Measurements from ENCODE around the gene FRMD4A. TPM values are rescaled to one million over a fixed set of nuclear protein-coding genes. Genes with fewer than 3 reads are reported as not detected.

FRMD4A gene
- total RNA-seq, 2 experiments from 2014 or later: 3.1 to 3.7 TPM

- Histone ChIP-seq H3K4me1 (ENCODE audit: insufficient read depth, low read length) (peaks cover 18% of the 10 kb centered on the region), H3K9me3 (ENCODE audit: control insufficient read depth in 1 of 2, insufficient read depth in 1 of 2, low read length in 2 of 2) (peaks cover 0 to 17% of the 10 kb centered on the region in 2 experiments), H3K27ac (ENCODE audit: low read depth in 1 of 2, low read length in 2 of 2) (no peak overlapping the region), H3K4me3 (ENCODE audit: low read length) (no peak overlapping the region), H3K27me3 (ENCODE audit: control insufficient read depth in 1 of 2, insufficient read depth in 2 of 2, low read length in 2 of 2) (peaks cover 0 to 2% of the 10 kb centered on the region in 2 experiments), H3K36me3 (ENCODE audit: insufficient read depth, low read length) (no peaks in the 10 kb centered on the region)
- DNase-seq: no peak
- Mint-ChIP-seq H3K9me3 (peaks cover 4% of the 10 kb centered on the region), H3K4me3 (no peak overlapping the region), H3K27ac (no peak overlapping the region), H3K36me3 (ENCODE audit: low read depth) (peaks cover 3% of the 10 kb centered on the region), H3K27me3 (peaks cover 5% of the 10 kb centered on the region), H3K4me1 (ENCODE audit: low read depth) (peaks cover 18% of the 10 kb centered on the region)
- TF ChIP-seq CTCF (IDR thresholded peaks at IDR 0.05): no peak
- ChIA-PET CTCF (no interaction called here), POLR2A (interaction anchor here (1.6 kb wide), 1 partner anchor 35 kb away, joined by 3 read pairs; no protein-coding TSS in a partner anchor)
- intact Hi-C loops (cut with DNase I, micrococcal nuclease): no loop called here
- ATAC-seq (ENCODE audit: poor library complexity): no peak
These were observed 508.2 kb downstream of the FRMD4A start for GRCh38 chr10:13822490-13822889.

- H3K9me3 ChIP-seq (ENCODE audit: control insufficient read depth in 1 of 2, insufficient read depth in 1 of 2, low read length in 2 of 2): peaks cover 0 to 20% of the 10 kb centered on the region in 2 experiments
- peaks cover 18% of the 10 kb centered on the region for H3K4me1 ChIP-seq (ENCODE audit: insufficient read depth, low read length)
- H3K4me1 Mint-ChIP-seq (ENCODE audit: low read depth): peaks cover 18% of the 10 kb centered on the region
- intact Hi-C loops (cut with DNase I, micrococcal nuclease): no loop called here
- H3K36me3 Mint-ChIP-seq (ENCODE audit: low read depth): peaks cover 3% of the 10 kb centered on the region
- TF ChIP-seq CTCF (IDR thresholded peaks at IDR 0.05): no peak
- no peak overlapping the region for H3K4me3 Mint-ChIP-seq
- no peak for ATAC-seq (ENCODE audit: poor library complexity)
- no peak for DNase-seq
- no peak overlapping the region for H3K4me3 ChIP-seq (ENCODE audit: low read length)
- peaks cover 7% of the 10 kb centered on the region for H3K9me3 Mint-ChIP-seq
- ChIA-PET CTCF (no interaction called here), POLR2A (no interaction called here)
- no peaks in the 10 kb centered on the region for H3K36me3 ChIP-seq (ENCODE audit: insufficient read depth, low read length)
- peaks cover 0 to 2% of the 10 kb centered on the region in 2 experiments for H3K27me3 ChIP-seq (ENCODE audit: control insufficient read depth in 1 of 2, insufficient read depth in 2 of 2, low read length in 2 of 2)
- H3K27me3 Mint-ChIP-seq: peaks cover 5% of the 10 kb centered on the region
- no peak overlapping the region for H3K27ac Mint-ChIP-seq
- no peak overlapping the region for H3K27ac ChIP-seq (ENCODE audit: low read depth in 1 of 2, low read length in 2 of 2)
These were observed 509.8 kb downstream of the FRMD4A start for GRCh38 chr10:13820964-13821337.

GRCh38 chr10:13820119-13820963 lies 510.4 kb downstream of the FRMD4A start:
- Mint-ChIP-seq H3K4me3 (no peak overlapping the region), H3K36me3 (ENCODE audit: low read depth) (peaks cover 3% of the 10 kb centered on the region), H3K9me3 (peaks cover 7% of the 10 kb centered on the region), H3K27ac (peak overlapping the region; percentile 39), H3K4me1 (ENCODE audit: low read depth) (peaks cover 18% of the 10 kb centered on the region), H3K27me3 (peaks cover 5% of the 10 kb centered on the region)
- peaks cover 18% of the 10 kb centered on the region for H3K4me1 ChIP-seq (ENCODE audit: insufficient read depth, low read length)
- no peak for TF ChIP-seq CTCF (IDR thresholded peaks at IDR 0.05)
- DNase-seq (peak in 3 of 14 experiments; percentile 18 to 25 (median 19)), ATAC-seq (ENCODE audit: poor library complexity) (peak; percentile 61)
- CTCF ChIA-PET: interaction anchor here (0.6 kb wide), 1 partner anchor 1617 kb away, joined by 3 read pairs; no protein-coding TSS in a partner anchor
- POLR2A ChIA-PET: no interaction called here
- no peaks in the 10 kb centered on the region for H3K36me3 ChIP-seq (ENCODE audit: insufficient read depth, low read length)
- no peak overlapping the region for H3K4me3 ChIP-seq (ENCODE audit: low read length)
- peaks cover 0 to 2% of the 10 kb centered on the region in 2 experiments for H3K27me3 ChIP-seq (ENCODE audit: control insufficient read depth in 1 of 2, insufficient read depth in 2 of 2, low read length in 2 of 2)
- H3K9me3 ChIP-seq (ENCODE audit: control insufficient read depth in 1 of 2, insufficient read depth in 1 of 2, low read length in 2 of 2): peaks cover 0 to 20% of the 10 kb centered on the region in 2 experiments
- no peak overlapping the region for H3K27ac ChIP-seq (ENCODE audit: low read depth in 1 of 2, low read length in 2 of 2)
- intact Hi-C loops (cut with DNase I, micrococcal nuclease): no loop called here
